GM12874 (cell line): Measurements from ENCODE around the gene NOTO.

Experiments used
- TF ChIP-seq, protein P1 (sequence below): IDR thresholded peaks from 2 replicates; pipeline ENCODE4 v1.5.1; 2011; ENCODE audit warnings: low read depth, mild to moderate bottlenecking, control low read depth, low read length, moderate library complexity; ENCODE audit not compliant: insufficient read depth

The NOTO gene

DNA sequence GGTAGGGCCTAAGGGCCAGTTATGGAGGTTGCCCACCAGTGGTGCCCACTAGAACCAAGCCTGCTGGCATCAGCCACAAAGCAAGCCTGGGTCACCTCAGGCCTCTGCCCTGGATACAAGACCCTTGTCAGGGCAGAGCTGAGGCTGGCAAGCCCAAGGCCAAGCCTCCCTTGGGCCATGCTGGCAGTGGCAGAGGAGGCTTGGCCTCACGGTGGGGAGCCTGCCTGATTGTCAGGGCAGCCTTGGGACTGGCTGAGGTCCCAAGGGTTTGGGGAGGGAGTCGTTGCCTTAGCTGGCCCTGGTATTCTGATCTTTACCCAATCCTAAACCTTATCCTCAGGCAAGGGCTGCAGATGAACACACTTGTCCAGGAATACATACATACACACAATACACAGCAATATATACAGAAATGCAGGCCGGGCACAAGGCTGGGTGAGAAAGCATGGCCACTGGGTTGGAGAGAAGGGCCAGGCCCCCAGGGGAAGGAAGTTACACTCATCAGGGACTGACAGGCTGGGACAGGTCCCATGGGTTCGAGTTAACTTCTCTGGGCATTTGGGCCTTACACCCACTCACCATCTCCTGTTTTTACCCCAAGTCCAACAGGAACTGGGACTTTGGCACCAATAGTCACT lies 52.8 kb downstream of the NOTO start:
- TF ChIP-seq, protein P1, sequence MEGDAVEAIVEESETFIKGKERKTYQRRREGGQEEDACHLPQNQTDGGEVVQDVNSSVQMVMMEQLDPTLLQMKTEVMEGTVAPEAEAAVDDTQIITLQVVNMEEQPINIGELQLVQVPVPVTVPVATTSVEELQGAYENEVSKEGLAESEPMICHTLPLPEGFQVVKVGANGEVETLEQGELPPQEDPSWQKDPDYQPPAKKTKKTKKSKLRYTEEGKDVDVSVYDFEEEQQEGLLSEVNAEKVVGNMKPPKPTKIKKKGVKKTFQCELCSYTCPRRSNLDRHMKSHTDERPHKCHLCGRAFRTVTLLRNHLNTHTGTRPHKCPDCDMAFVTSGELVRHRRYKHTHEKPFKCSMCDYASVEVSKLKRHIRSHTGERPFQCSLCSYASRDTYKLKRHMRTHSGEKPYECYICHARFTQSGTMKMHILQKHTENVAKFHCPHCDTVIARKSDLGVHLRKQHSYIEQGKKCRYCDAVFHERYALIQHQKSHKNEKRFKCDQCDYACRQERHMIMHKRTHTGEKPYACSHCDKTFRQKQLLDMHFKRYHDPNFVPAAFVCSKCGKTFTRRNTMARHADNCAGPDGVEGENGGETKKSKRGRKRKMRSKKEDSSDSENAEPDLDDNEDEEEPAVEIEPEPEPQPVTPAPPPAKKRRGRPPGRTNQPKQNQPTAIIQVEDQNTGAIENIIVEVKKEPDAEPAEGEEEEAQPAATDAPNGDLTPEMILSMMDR = no peak

GRCh38 chr2:73255907-73256617 lies 53.7 kb downstream of the NOTO start:
- TF ChIP-seq, protein P1 = no peak

DNA sequence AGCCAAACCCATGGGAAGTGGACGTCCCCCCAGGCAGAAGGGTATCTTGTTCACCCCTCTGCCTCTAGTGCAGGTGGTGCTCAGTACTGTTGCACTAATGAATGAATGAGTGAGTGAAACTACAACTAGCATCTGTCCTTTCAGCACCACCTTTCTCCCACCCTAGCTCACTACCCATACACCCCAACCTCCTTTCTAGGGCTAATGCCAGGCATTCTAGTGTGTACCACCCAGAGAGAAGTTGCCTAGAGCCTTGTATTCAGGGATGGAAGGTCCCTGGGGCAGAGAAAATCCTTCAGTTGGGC lies 54.2 kb downstream of the NOTO start:
- TF ChIP-seq, protein P1 = no peak

DNA sequence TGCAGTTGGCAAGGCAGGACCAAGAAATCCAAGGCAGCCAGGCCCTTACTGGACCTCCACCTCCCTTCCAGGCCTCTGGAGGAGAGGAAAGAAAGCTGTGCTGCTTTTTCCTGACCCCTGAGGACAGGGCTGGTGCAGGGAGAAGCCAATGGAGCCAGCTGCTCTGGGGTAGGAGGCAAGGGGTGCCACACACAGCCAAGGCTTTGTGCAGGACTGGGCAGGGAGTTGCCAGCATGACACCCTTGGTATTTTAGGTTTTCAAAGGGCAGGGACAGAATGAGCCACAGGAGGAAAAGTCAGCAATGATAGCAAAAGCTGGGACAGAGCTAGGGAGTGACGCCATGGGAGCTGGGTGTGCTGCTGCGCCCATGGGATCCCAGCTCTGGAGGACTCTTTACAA lies 54.6 kb downstream of the NOTO start:
- TF ChIP-seq, protein P1 = no peak

DNA sequence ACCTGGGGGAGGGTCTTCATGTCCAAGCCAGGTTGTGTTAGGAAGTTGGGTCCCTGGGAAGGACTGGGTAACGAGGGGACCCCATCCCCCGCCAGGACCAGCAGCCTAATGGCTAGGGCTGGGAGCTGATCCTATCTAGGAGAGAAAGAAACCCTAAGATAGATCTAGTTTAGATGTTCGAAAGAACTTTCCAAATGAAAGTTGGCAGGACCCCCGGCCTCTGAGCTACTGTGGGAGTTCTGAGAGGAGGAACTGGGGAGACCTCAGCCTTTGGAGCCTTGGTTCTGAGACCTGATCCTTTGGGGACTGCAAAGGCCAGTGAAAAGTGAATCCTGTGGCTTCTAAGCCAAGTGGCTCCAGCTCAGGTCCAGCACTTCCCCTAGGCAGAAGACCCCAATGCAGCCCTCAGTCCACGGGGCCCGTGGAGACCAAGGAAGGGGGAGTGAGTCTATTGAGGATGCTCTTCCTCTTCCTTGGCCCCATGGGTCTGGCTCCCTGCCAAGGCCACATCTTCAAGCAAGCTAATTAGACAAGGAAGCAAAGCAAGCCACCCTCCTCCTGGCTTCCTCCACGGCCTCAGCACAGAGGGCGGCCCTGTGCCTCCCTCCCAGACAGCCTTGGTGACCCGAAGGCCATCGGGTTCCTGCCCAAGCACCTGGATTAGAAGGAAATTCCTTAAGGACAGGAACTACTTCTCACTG lies 55.2 kb downstream of the NOTO start:
- TF ChIP-seq, protein P1 = no peak

DNA sequence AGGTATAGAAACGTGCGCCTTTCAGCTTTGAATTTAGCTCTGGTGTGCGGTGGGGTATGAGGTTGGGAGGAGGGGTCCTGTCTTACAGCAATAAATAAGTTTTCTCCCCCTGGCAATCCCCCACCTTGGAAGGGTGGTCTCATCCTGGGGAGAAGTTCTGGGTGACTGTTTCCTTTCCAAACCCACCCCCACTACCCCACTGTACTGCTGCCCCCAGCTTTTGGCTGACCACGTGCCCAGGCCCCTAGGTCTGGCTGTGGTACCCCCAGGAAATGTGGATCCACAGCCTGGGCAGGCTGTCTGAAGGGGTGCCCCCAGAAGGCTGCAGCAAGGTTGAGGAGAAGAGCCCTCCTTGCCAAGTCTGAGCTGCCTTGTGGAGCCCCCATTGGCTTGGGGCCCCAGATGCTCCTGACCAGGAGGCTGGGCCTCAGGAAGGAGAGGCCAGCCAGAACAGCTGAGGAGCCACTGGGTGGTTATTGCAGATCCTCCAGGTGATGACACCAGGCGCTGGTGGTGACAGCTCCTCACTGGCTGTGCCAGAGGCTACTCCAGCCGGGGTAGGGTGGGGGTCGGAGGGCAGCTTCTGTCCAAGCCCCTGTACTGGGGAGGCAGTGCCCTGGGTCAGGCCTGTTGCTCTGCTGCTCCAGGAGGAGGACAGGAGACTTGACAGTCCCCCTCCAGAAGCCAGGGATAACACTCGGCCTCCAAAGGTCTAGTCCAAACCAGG lies 56.0 kb downstream of the NOTO start:
- TF ChIP-seq, protein P1 = no peak

DNA sequence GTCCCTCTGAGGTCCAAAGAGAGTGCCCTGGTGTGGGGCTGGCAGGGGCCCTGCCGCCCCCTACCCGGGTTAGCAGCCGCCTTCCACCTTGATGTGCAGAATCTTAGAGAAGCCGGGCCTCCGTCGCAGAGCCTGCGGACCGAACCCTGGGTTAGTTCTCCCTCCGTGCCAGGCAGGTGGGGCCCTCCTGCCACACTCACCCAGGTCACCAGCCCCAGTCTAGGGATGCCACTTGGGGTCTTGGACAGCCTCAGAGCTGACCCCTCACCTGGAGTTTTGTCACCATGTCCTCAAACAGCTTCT lies 56.5 kb downstream of the NOTO start:
- TF ChIP-seq, protein P1 = no peak
